ENCODE results near the gene ACP1.

GRCh38 chr2:289362-290089, 24.8 kb downstream of the ACP1 start:
- TF ChIP-seq POLR2A (IDR thresholded peaks at IDR 0.05), result no peak
- TF ChIP-seq, protein P1, sequence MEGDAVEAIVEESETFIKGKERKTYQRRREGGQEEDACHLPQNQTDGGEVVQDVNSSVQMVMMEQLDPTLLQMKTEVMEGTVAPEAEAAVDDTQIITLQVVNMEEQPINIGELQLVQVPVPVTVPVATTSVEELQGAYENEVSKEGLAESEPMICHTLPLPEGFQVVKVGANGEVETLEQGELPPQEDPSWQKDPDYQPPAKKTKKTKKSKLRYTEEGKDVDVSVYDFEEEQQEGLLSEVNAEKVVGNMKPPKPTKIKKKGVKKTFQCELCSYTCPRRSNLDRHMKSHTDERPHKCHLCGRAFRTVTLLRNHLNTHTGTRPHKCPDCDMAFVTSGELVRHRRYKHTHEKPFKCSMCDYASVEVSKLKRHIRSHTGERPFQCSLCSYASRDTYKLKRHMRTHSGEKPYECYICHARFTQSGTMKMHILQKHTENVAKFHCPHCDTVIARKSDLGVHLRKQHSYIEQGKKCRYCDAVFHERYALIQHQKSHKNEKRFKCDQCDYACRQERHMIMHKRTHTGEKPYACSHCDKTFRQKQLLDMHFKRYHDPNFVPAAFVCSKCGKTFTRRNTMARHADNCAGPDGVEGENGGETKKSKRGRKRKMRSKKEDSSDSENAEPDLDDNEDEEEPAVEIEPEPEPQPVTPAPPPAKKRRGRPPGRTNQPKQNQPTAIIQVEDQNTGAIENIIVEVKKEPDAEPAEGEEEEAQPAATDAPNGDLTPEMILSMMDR (IDR thresholded peaks at IDR 0.05), result no peak
